ENCODE data around the gene MYBL2. TPM values are rescaled to one million over a fixed set of nuclear protein-coding genes. Genes with fewer than 3 reads are reported as not detected.

Gene MYBL2
- polyA plus RNA-seq, 1 of the 3 experiments (the other 2 are of a cell fraction): 9.7 TPM

DNA sequence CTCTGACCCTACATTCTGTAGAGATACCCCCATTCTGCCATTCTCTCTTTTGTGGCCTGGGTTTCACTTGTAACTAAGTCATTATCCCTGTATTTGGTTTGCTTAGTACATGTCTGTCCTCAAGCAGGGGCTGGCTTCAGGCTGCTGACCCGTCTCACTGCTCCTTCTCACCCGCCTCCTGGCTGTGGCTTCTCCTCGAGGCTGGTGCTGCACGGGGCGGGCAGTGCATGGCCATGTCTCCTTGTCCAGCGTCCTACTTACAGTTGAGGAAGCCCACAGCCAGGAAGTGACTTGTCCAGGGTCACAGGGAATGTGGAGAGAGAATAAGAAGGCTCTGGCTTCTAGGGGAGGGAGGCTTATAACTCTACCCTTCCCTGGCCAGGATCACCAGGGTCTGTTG is 48.6 kb downstream of the MYBL2 start:
- ChIA-PET CTCF (no interaction called here), POLR2A (no interaction called here)
- Histone ChIP-seq H3K4me3 (ENCODE audit: low read depth in 2 of 2, low read length in 1 of 2) (no peak overlapping the region), H3K36me3 (replicated peaks in 1 of 2; ENCODE audit: control insufficient read depth in 1 of 2, insufficient read depth in 2 of 2, low read length in 1 of 2) (peaks cover 0 to 6% of the 10 kb centered on the region in 2 experiments), H2AFZ (ENCODE audit: low read depth) (no peak overlapping the region), H3K4me1 (ENCODE audit: control insufficient read depth in 1 of 2, insufficient read depth in 2 of 2, low read depth in 1 of 2, low read length in 1 of 2) (no peaks in the 10 kb centered on the region), H3K27me3 (ENCODE audit: insufficient read depth) (no peaks in the 10 kb centered on the region), H4K20me1 (ENCODE audit: insufficient read depth) (no peaks in the 10 kb centered on the region), H3K79me2 (ENCODE audit: insufficient read depth) (no peaks in the 10 kb centered on the region), H3K27ac (ENCODE audit: low read depth in 2 of 2, low read length in 1 of 2) (no peak overlapping the region), H3K9ac (no peak overlapping the region), H3K9me2 (no peaks in the 10 kb centered on the region), H3F3A (replicated peaks; ENCODE audit: insufficient read depth) (no peaks in the 10 kb centered on the region), H3K4me2 (no peak overlapping the region), H3K9me3 (no peaks in the 10 kb centered on the region)
- no peak for TF ChIP-seq MEF2A (IDR thresholded peaks at IDR 0.05; ENCODE audit: borderline replicate concordance, low read depth)
- no peak for TF ChIP-seq RFX5 (IDR thresholded peaks at IDR 0.05; ENCODE audit: low read length)
- no peak for TF ChIP-seq PBX3 (IDR thresholded peaks at IDR 0.05)
- TF ChIP-seq RXRA (IDR thresholded peaks at IDR 0.05; ENCODE audit: borderline replicate concordance, low read depth): no peak
- TF ChIP-seq GATA2 (CRISPR knock-in tag; IDR thresholded peaks at IDR 0.05): no peak
- TF ChIP-seq CTCF (IDR thresholded peaks at IDR 0.05): no peak
- no peak for TF ChIP-seq EP300 (IDR thresholded peaks at IDR 0.05; ENCODE audit: borderline replicate concordance in 1 of 2, low read depth in 1 of 2, low read length in 1 of 2)
- TF ChIP-seq NRF1 (IDR thresholded peaks at IDR 0.05; ENCODE audit: low read depth, low read length): no peak
- TF ChIP-seq YY1 (IDR thresholded peaks at IDR 0.05; ENCODE audit: low read depth): no peak
- TF ChIP-seq, protein P1, sequence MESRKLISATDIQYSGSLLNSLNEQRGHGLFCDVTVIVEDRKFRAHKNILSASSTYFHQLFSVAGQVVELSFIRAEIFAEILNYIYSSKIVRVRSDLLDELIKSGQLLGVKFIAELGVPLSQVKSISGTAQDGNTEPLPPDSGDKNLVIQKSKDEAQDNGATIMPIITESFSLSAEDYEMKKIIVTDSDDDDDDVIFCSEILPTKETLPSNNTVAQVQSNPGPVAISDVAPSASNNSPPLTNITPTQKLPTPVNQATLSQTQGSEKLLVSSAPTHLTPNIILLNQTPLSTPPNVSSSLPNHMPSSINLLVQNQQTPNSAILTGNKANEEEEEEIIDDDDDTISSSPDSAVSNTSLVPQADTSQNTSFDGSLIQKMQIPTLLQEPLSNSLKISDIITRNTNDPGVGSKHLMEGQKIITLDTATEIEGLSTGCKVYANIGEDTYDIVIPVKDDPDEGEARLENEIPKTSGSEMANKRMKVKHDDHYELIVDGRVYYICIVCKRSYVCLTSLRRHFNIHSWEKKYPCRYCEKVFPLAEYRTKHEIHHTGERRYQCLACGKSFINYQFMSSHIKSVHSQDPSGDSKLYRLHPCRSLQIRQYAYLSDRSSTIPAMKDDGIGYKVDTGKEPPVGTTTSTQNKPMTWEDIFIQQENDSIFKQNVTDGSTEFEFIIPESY (IDR thresholded peaks at IDR 0.05; ENCODE audit: borderline replicate concordance, low read depth): no peak
- TF ChIP-seq EZH2phosphoT487 (IDR thresholded peaks at IDR 0.05; ENCODE audit: borderline replicate concordance, low read depth): no peak
- DNase-seq: no peak
- 80% methylated on average over 2 of the region's 6 CpGs for WGBS (ENCODE audit: low lambda C conversion rate)

GRCh38 chr20:43716123-43716522 is 49.2 kb downstream of the MYBL2 start:
- peaks cover 0 to 3% of the 10 kb centered on the region in 2 experiments for H3K36me3 ChIP-seq (replicated peaks in 1 of 2; ENCODE audit: control insufficient read depth in 1 of 2, insufficient read depth in 2 of 2, low read length in 1 of 2)
- H2AFZ ChIP-seq (ENCODE audit: low read depth): no peak overlapping the region
- no peaks in the 10 kb centered on the region for H3K9me2 ChIP-seq
- no peaks in the 10 kb centered on the region for H3K9me3 ChIP-seq
- no peaks in the 10 kb centered on the region for H3F3A ChIP-seq (replicated peaks; ENCODE audit: insufficient read depth)
- H3K9ac ChIP-seq: no peak overlapping the region
- ChIA-PET CTCF (no interaction called here), POLR2A (no interaction called here)
- H3K4me2 ChIP-seq: no peak overlapping the region
- H3K79me2 ChIP-seq (ENCODE audit: insufficient read depth): no peaks in the 10 kb centered on the region
- no peaks in the 10 kb centered on the region for H4K20me1 ChIP-seq (ENCODE audit: insufficient read depth)
- H3K4me3 ChIP-seq (ENCODE audit: low read depth in 2 of 2, low read length in 1 of 2): no peak overlapping the region
- WGBS (ENCODE audit: low lambda C conversion rate): 100% methylated on average over 2 of the region's 4 CpGs
- H3K4me1 ChIP-seq (ENCODE audit: control insufficient read depth in 1 of 2, insufficient read depth in 2 of 2, low read depth in 1 of 2, low read length in 1 of 2): no peaks in the 10 kb centered on the region; a peak in 1 of 4 replicates
- no peaks in the 10 kb centered on the region for H3K27me3 ChIP-seq (ENCODE audit: insufficient read depth)
- no peak for DNase-seq
- H3K27ac ChIP-seq (ENCODE audit: low read depth in 2 of 2, low read length in 1 of 2): no peak overlapping the region
- TF ChIP-seq TAF1 (IDR thresholded peaks at IDR 0.05; ENCODE audit: borderline replicate concordance, low read depth, low read length): no peak
- TF ChIP-seq ELF1 (IDR thresholded peaks at IDR 0.05): no peak
- no peak for TF ChIP-seq RFX5 (IDR thresholded peaks at IDR 0.05; ENCODE audit: low read length)
- no peak for TF ChIP-seq JUND (IDR thresholded peaks at IDR 0.05)
- TF ChIP-seq USF2 (IDR thresholded peaks at IDR 0.05; ENCODE audit: borderline replicate concordance, low read depth, low read length): no peak
- no peak for TF ChIP-seq IRF3 (IDR thresholded peaks at IDR 0.05; ENCODE audit: low read depth, low read length)
- no peak for TF ChIP-seq MAX (IDR thresholded peaks at IDR 0.05; ENCODE audit: low read depth)

Data from SK-N-SH (cell line).